HepG2 (cell line): ENCODE data around the gene COL18A1. TPM values are rescaled to one million over a fixed set of nuclear protein-coding genes. Genes with fewer than 3 reads are reported as not detected.

Experiments
- CREM ChIP-seq, 2 experiments: sonication (generic) in 1 of 2; formaldehyde crosslinking in 1 of 2; IDR thresholded peaks; 2 replicates each; pipeline versions ENCODE4 v1.4.0 to v1.6.1; 2016 to 2020; ENCODE audit warnings: antibody characterized with exemption in 1 of 2, mild to moderate bottlenecking in 1 of 2, missing genetic modification reagents in 1 of 2
- FOXP1 ChIP-seq, 2 experiments: fragments of 450-650 bp in 1 of 2; IDR thresholded peaks; 2 replicates each; pipeline ENCODE4 v1.6.1; 2017 to 2018; ENCODE audit warnings: antibody characterized with exemption in 1 of 2
- KDM1A ChIP-seq: IDR thresholded peaks from 2 replicates; pipeline ENCODE4 v1.6.1; 2016; ENCODE audit warnings: missing compliant biosample characterization
- KDM3A ChIP-seq: IDR thresholded peaks from 2 replicates; pipeline ENCODE4 v1.6.1; 2018; ENCODE audit warnings: low read depth, missing compliant biosample characterization
- KLF12 ChIP-seq: sonication (generic); formaldehyde crosslinking; IDR thresholded peaks from 2 replicates; pipeline ENCODE4 v1.4.0; 2020; ENCODE audit warnings: missing genetic modification reagents, borderline replicate concordance
- MAFK ChIP-seq, 2 experiments: IDR thresholded peaks in 1 of 2; conservative IDR thresholded peaks in 1 of 2; 2 replicates each; pipeline ENCODE4 v1.6.1; 2011; ENCODE audit warnings: improper control_type of control experiment in 2 of 2, low read length in 2 of 2
- NRL ChIP-seq: sonication (generic); formaldehyde crosslinking; IDR thresholded peaks from 2 replicates; pipeline ENCODE4 v1.5.0; 2020; ENCODE audit warnings: missing genetic modification reagents, mild to moderate bottlenecking, moderate library complexity, borderline replicate concordance
- REL ChIP-seq: sonication (generic); formaldehyde crosslinking; conservative IDR thresholded peaks from 2 replicates; pipeline ENCODE4 v1.8.0; 2022; ENCODE audit warnings: mild to moderate bottlenecking, missing genetic modification reagents, moderate library complexity
- RXRA ChIP-seq: sonication (generic); formaldehyde crosslinking; IDR thresholded peaks from 2 replicates; pipeline ENCODE4 v1.5.1; 2020; ENCODE audit warnings: missing genetic modification reagents
- SMARCE1 ChIP-seq: fragments of 450-650 bp; IDR thresholded peaks from 2 replicates; pipeline ENCODE4 v1.6.1; 2017; ENCODE audit warnings: borderline replicate concordance
- SMYD3 ChIP-seq: sonication (generic); formaldehyde crosslinking; IDR thresholded peaks from 2 replicates; pipeline ENCODE4 v1.8.1; 2023; ENCODE audit warnings: mild to moderate bottlenecking, missing genetic modification reagents
- TOE1 ChIP-seq: sonication (generic); formaldehyde crosslinking; IDR thresholded peaks from 2 replicates; pipeline ENCODE4 v1.4.0; 2020; ENCODE audit warnings: mild to moderate bottlenecking, missing genetic modification reagents
- TP53 ChIP-seq: sonication (generic); formaldehyde crosslinking; conservative IDR thresholded peaks from 2 replicates; pipeline ENCODE4 v1.4.0; 2020; ENCODE audit warnings: missing genetic modification reagents
- U2AF1 ChIP-seq: fragments of 200-400 bp; formaldehyde crosslinking; optimal IDR thresholded peaks from 2 replicates; pipeline ENCODE3; 2017; ENCODE audit warnings: mild to moderate bottlenecking, low read depth, low read length
- ZBTB21 ChIP-seq: sonication (generic); formaldehyde crosslinking; IDR thresholded peaks from 2 replicates; pipeline ENCODE4 v1.4.0; 2020; ENCODE audit warnings: missing genetic modification reagents
- ZNF337 ChIP-seq: sonication (generic); formaldehyde crosslinking; IDR thresholded peaks from 2 replicates; pipeline ENCODE4 v1.5.1; 2020; ENCODE audit warnings: missing genetic modification reagents, low read depth, mild to moderate bottlenecking, borderline replicate concordance
- ZNF564 ChIP-seq: sonication (generic); formaldehyde crosslinking; IDR thresholded peaks from 2 replicates; pipeline ENCODE4 v1.8.1; 2023; ENCODE audit warnings: mild to moderate bottlenecking, missing genetic modification reagents
- polyA plus RNA-seq, 8 experiments: library from polyadenylated mRNA; depleted of rRNA in 3 of 8; stranded (reverse) in 7 of 8; unstranded in 1 of 8; fragments of >200 nt; fragmentation: Illumina TruSeq in 4 of 8; extraction: Trizol in 4 of 8; gene quantifications; 2 replicates each; pipeline versions ENCODE4 v1.2.1 to v1.2.3, GENCODE V29; 2011 to 2016; ENCODE audit warnings: low read depth in 4 of 8, missing spikeins in 1 of 8, mixed read lengths in 1 of 8; ENCODE audit not compliant: insufficient read depth in 1 of 8
- total RNA-seq, 5 experiments: library from RNA; depleted of rRNA; stranded (reverse); fragments of >200 nt; fragmentation: Illumina TruSeq; extraction: Trizol; gene quantifications; 2 replicates each; pipeline ENCODE4 v1.2.3, GENCODE V29; 2016; ENCODE audit warnings: low read depth in 1 of 5
- TF ChIP-seq, protein P1 (sequence below): sonication (generic); formaldehyde crosslinking; IDR thresholded peaks from 2 replicates; pipeline ENCODE4 v1.8.0; 2022; ENCODE audit warnings: missing genetic modification reagents, mild to moderate bottlenecking, borderline replicate concordance
- TF ChIP-seq, protein P2 (sequence below): IDR thresholded peaks from 2 replicates; pipeline ENCODE4 v1.6.1; 2016; ENCODE audit warnings: low read depth, missing genetic modification reagents, missing compliant biosample characterization
- TF ChIP-seq, protein P3 (sequence below): IDR thresholded peaks from 2 replicates; pipeline ENCODE4 v1.6.1; 2012; ENCODE audit warnings: inconsistent platforms

COL18A1 gene
- total and polyA plus RNA-seq, 2 of the 13 experiments (the other 11 are each of a cell fraction or from before 2014, with no cell fraction given), result 79.0 to 102 TPM

DNA sequence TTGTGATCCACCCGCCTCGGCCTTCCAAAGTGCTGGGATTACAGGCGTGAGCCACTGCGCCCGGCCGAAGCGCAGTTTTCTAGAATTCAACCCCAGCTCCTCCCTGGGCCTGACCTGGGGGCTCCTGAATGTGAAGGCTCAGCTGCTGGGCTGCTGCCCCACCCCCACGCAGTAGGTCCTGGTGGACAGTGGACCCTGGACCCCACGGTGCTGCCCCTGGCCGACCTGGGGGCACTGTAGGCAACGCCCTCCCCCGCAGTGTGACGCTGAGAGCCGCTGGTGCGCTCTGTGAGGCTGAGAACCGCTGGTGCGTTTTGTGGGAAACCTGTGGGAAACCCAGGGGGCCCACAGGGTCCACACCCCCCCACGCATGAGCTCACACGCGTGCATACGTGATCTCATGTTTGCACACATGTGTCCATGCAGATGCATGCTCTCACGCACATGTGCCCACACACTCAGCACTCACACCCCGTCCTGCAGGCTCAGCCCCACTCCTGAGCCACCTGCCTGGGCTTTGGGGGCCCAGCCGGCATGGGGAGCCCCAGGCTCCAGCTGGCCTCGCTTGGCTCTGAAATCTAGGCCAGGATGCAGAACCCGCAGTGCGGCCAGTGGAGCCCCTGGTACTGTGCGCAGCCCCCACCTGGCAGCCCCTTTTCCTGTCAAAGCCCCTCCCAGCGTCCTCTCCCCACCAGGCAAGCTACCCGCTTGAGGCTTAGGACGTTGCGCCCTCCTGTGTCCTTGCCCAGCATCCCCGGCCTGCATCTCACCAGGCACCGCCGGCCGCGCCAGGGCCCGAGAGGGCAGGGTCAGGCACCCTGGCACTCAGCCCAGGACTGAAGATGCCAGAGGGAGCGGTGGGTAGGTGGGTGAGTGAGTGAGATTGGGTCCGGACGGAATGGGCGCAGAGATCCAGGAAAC is 67.7 kb downstream of the COL18A1 start (continued):
- TF ChIP-seq, protein P1, sequence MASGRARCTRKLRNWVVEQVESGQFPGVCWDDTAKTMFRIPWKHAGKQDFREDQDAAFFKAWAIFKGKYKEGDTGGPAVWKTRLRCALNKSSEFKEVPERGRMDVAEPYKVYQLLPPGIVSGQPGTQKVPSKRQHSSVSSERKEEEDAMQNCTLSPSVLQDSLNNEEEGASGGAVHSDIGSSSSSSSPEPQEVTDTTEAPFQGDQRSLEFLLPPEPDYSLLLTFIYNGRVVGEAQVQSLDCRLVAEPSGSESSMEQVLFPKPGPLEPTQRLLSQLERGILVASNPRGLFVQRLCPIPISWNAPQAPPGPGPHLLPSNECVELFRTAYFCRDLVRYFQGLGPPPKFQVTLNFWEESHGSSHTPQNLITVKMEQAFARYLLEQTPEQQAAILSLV (CRISPR knock-in tag), result no peak
- TF ChIP-seq TOE1 (CRISPR knock-in tag) (no peak), MAFK (conservative IDR thresholded peaks at IDR 0.05 in 1 of 2, IDR thresholded peaks at IDR 0.05 in 1 of 2; ENCODE audit: low read length in 2 of 2) (no peak), SMARCE1 (no peak), CREM (IDR thresholded peaks at IDR 0.05) (no peak; the same call in 1 of the 2 replicates), CREM (CRISPR knock-in tag; IDR thresholded peaks at IDR 0.05) (no peak), REL (CRISPR knock-in tag) (no peak; the same call in 1 of the 2 replicates), SMYD3 (CRISPR knock-in tag) (no peak), U2AF1 (no peak), KLF12 (CRISPR knock-in tag) (peak; percentile 77; the same call in 1 of the 2 replicates), ZBTB21 (no peak), ZNF337 (CRISPR knock-in tag) (no peak), RXRA (CRISPR knock-in tag) (peak; percentile 95), TP53 (CRISPR knock-in tag) (no peak), KDM1A (CRISPR knock-in tag) (no peak), FOXP1 (IDR thresholded peaks at IDR 0.05) (no peak), FOXP1 (CRISPR knock-in tag; IDR thresholded peaks at IDR 0.05) (0 out of 2 replicates have a peak, but pooled peaks have one; percentile 24), KDM3A (no peak), NRL (CRISPR knock-in tag) (no peak), ZNF564 (no peak)
- TF ChIP-seq, protein P2, sequence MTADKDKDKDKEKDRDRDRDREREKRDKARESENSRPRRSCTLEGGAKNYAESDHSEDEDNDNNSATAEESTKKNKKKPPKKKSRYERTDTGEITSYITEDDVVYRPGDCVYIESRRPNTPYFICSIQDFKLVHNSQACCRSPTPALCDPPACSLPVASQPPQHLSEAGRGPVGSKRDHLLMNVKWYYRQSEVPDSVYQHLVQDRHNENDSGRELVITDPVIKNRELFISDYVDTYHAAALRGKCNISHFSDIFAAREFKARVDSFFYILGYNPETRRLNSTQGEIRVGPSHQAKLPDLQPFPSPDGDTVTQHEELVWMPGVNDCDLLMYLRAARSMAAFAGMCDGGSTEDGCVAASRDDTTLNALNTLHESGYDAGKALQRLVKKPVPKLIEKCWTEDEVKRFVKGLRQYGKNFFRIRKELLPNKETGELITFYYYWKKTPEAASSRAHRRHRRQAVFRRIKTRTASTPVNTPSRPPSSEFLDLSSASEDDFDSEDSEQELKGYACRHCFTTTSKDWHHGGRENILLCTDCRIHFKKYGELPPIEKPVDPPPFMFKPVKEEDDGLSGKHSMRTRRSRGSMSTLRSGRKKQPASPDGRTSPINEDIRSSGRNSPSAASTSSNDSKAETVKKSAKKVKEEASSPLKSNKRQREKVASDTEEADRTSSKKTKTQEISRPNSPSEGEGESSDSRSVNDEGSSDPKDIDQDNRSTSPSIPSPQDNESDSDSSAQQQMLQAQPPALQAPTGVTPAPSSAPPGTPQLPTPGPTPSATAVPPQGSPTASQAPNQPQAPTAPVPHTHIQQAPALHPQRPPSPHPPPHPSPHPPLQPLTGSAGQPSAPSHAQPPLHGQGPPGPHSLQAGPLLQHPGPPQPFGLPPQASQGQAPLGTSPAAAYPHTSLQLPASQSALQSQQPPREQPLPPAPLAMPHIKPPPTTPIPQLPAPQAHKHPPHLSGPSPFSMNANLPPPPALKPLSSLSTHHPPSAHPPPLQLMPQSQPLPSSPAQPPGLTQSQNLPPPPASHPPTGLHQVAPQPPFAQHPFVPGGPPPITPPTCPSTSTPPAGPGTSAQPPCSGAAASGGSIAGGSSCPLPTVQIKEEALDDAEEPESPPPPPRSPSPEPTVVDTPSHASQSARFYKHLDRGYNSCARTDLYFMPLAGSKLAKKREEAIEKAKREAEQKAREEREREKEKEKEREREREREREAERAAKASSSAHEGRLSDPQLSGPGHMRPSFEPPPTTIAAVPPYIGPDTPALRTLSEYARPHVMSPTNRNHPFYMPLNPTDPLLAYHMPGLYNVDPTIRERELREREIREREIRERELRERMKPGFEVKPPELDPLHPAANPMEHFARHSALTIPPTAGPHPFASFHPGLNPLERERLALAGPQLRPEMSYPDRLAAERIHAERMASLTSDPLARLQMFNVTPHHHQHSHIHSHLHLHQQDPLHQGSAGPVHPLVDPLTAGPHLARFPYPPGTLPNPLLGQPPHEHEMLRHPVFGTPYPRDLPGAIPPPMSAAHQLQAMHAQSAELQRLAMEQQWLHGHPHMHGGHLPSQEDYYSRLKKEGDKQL (CRISPR knock-in tag), result no peak; the same call in 1 of the 2 replicates
- TF ChIP-seq, protein P3, sequence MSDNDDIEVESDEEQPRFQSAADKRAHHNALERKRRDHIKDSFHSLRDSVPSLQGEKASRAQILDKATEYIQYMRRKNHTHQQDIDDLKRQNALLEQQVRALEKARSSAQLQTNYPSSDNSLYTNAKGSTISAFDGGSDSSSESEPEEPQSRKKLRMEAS, result no peak
